ENCODE measurements around the gene DESI2. TPM values are rescaled to one million over a fixed set of nuclear protein-coding genes. Genes with fewer than 3 reads are reported as not detected.

Gene DESI2
- total and polyA plus RNA-seq, 4 donors = 5.7 to 14.6 (median 11.7) TPM

DNA sequence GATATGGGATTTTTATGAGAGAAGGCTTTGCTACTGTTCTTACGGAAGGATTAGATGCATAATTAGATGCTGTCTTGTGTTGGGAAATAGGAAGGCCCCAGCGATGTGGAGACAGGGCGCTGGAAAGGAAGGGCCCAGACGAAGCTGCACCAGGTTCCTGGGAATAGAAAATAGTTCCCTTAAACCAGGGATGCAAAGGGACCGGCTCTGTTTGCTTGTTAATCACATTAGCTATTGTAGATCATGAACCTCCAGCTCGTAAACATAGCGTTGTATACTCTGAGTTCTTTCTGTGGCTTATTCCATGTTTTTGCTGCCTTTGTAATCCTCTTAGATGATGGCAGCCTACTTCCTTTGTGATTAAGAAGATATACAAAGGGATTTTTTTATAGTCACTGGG lies 102.7 kb downstream of the DESI2 start:
- no peak for TF ChIP-seq FOXA1 (IDR thresholded peaks at IDR 0.05)
- no peak for TF ChIP-seq JUND (IDR thresholded peaks at IDR 0.05)
- TF ChIP-seq YY1 (IDR thresholded peaks at IDR 0.05) = no peak
- no peak for TF ChIP-seq GABPA (IDR thresholded peaks at IDR 0.05 in 1 of 2, conservative IDR thresholded peaks at IDR 0.05 in 1 of 2)
- TF ChIP-seq RAD21 (IDR thresholded peaks at IDR 0.05) = no peak
- no peak for TF ChIP-seq NR2F2 (IDR thresholded peaks at IDR 0.05)
- TF ChIP-seq FOXA2 (IDR thresholded peaks at IDR 0.05) = no peak
- TF ChIP-seq EGR1 (IDR thresholded peaks at IDR 0.05; ENCODE audit: low read depth in 2 of 2) = no peak
- TF ChIP-seq RXRA (IDR thresholded peaks at IDR 0.05) = no peak
- TF ChIP-seq, protein P1, sequence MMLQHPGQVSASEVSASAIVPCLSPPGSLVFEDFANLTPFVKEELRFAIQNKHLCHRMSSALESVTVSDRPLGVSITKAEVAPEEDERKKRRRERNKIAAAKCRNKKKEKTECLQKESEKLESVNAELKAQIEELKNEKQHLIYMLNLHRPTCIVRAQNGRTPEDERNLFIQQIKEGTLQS (IDR thresholded peaks at IDR 0.05) = no peak
- TF ChIP-seq, protein P2, sequence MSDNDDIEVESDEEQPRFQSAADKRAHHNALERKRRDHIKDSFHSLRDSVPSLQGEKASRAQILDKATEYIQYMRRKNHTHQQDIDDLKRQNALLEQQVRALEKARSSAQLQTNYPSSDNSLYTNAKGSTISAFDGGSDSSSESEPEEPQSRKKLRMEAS (IDR thresholded peaks at IDR 0.05) = no peak
- TF ChIP-seq SP1 (IDR thresholded peaks at IDR 0.05) = no peak
- no peak for TF ChIP-seq TAF1 (conservative IDR thresholded peaks at IDR 0.05)
- 93% methylated on average over 7 of the region's 7 CpGs for WGBS

GRCh38 chr1:244757091-244757939 lies 104.4 kb downstream of the DESI2 start:
- no peak for DNase-seq (ENCODE audit: low spot score)
- Histone ChIP-seq H3K36me3 (ENCODE audit: control insufficient read depth in 4 of 4, insufficient read depth in 3 of 4, low read depth in 1 of 4, low read length in 3 of 4) (no peaks in the 10 kb centered on the region), H3K27ac (ENCODE audit: low read depth in 1 of 2, low read length in 2 of 2) (no peak overlapping the region), H3K27me3 (ENCODE audit: control insufficient read depth in 4 of 4, insufficient read depth in 4 of 4, low read length in 3 of 4) (no peaks in the 10 kb centered on the region), H3K4me1 (ENCODE audit: control insufficient read depth in 4 of 4, insufficient read depth in 4 of 4, low read length in 3 of 4) (peaks cover 0 to 6% (median 4%) of the 10 kb centered on the region in 4 donors), H3K9ac (ENCODE audit: low read depth in 1 of 2, low read length in 2 of 2) (no peak overlapping the region), H3K4me3 (ENCODE audit: low read depth in 1 of 3, low read length in 3 of 3) (no peak overlapping the region), H3K9me3 (ENCODE audit: control insufficient read depth in 4 of 4, low read length in 3 of 4) (no peaks in the 10 kb centered on the region)
- TF ChIP-seq YY1 (IDR thresholded peaks at IDR 0.05) = no peak
- TF ChIP-seq, protein P3, sequence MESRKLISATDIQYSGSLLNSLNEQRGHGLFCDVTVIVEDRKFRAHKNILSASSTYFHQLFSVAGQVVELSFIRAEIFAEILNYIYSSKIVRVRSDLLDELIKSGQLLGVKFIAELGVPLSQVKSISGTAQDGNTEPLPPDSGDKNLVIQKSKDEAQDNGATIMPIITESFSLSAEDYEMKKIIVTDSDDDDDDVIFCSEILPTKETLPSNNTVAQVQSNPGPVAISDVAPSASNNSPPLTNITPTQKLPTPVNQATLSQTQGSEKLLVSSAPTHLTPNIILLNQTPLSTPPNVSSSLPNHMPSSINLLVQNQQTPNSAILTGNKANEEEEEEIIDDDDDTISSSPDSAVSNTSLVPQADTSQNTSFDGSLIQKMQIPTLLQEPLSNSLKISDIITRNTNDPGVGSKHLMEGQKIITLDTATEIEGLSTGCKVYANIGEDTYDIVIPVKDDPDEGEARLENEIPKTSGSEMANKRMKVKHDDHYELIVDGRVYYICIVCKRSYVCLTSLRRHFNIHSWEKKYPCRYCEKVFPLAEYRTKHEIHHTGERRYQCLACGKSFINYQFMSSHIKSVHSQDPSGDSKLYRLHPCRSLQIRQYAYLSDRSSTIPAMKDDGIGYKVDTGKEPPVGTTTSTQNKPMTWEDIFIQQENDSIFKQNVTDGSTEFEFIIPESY (IDR thresholded peaks at IDR 0.05) = no peak
- 88% methylated on average over 15 of the region's 15 CpGs for WGBS

More for the DNA sequence above, 102.7 kb downstream of the DESI2 start:
- H3K9ac ChIP-seq (ENCODE audit: low read depth in 1 of 2, low read length in 2 of 2) = no peak overlapping the region
- DNase-seq (ENCODE audit: low spot score) = no peak
- no peaks in the 10 kb centered on the region for H3K36me3 ChIP-seq (ENCODE audit: control insufficient read depth in 4 of 4, insufficient read depth in 3 of 4, low read depth in 1 of 4, low read length in 3 of 4)
- no peak overlapping the region for H3K27ac ChIP-seq (ENCODE audit: low read depth in 1 of 2, low read length in 2 of 2)
- no peak overlapping the region for H3K4me3 ChIP-seq (ENCODE audit: low read depth in 1 of 3, low read length in 3 of 3)
- H3K9me3 ChIP-seq (ENCODE audit: control insufficient read depth in 4 of 4, low read length in 3 of 4) = no peaks in the 10 kb centered on the region
- no peaks in the 10 kb centered on the region for H3K27me3 ChIP-seq (ENCODE audit: control insufficient read depth in 4 of 4, insufficient read depth in 4 of 4, low read length in 3 of 4)
- H3K4me1 ChIP-seq (ENCODE audit: control insufficient read depth in 4 of 4, insufficient read depth in 4 of 4, low read length in 3 of 4) = peaks cover 0 to 6% (median 4%) of the 10 kb centered on the region in 4 donors

Small RNA genes lying within 50 kb of the gene (small RNA-seq; reads per million reads assigned to genes)
- gene AL451007.1 = not detected

Other genes starting within 250 kb of the DESI2 start
- gene ADSS2, start 201.2 kb upstream of the DESI2 start, total RNA-seq = 10 to 100 TPM; 13.5 to 17.3 TPM
- gene ADSS2, start 201.2 kb upstream of the DESI2 start, polyA plus RNA-seq = 10 to 100 TPM in 1 of 2 donors, 1 to 10 TPM in 1; 7.3 to 11.7 TPM
- gene CATSPERE, start 191.9 kb upstream of the DESI2 start, total RNA-seq = under 1 TPM; 0.75 to 0.79 TPM
- gene CATSPERE, start 191.9 kb upstream of the DESI2 start, polyA plus RNA-seq = under 1 TPM; 0.15 to 0.31 TPM
- 10 to 100 TPM; 16.7 to 17.1 TPM for gene COX20, start 182.5 kb downstream of the DESI2 start, total RNA-seq
- gene COX20, start 182.5 kb downstream of the DESI2 start, polyA plus RNA-seq = 10 to 100 TPM; 20.9 to 45.7 TPM
- 100 to 1,000 TPM; 209 to 233 TPM for gene HNRNPU, start 211.4 kb downstream of the DESI2 start, total RNA-seq
- 10 to 100 TPM; 45.3 to 62.5 TPM for gene HNRNPU, start 211.4 kb downstream of the DESI2 start, polyA plus RNA-seq

All from liver (tissue), 10 donors.